Stimulated activated CD4-positive, alpha-beta T cell treated with anti-CD3 and anti-CD28 coated beads, Interleukin-12 subunit alpha, Interleukin-12 subunit beta, amount 100 ng/mL, for 24 hours (primary cell): Measurements from ENCODE around the gene PIK3R2.
"Not testable (repeated sequence)": the region's sequence is repeated elsewhere in the genome, so short reads cannot be mapped to it uniquely, and the experiment has no call there.

Experiments used
- DNase-seq, 2 experiments: peaks; one replicate each; pipeline ENCODE4 v3.0.0-alpha.2; 2020; ENCODE audit warnings: low read depth in 2 of 2

The PIK3R2 gene

GRCh38 chr19:18203863-18204393 is 51.0 kb downstream of the PIK3R2 start, which contains the start of gene RAB3A:
RAB3A (minus strand) TSS chr19:18204042; CDS start chr19:18202740, 1,302 bp downstream.
- peak; percentile 99 to 100 for DNase-seq

- DNase-seq = peak in 1 of 2 experiments; percentile 9
These were observed 51.6 kb downstream of the PIK3R2 start for GRCh38 chr19:18204394-18205199.

- DNase-seq = no peak
These were observed 52.4 kb downstream of the PIK3R2 start for GRCh38 chr19:18205200-18205892.

- DNase-seq = no peak
These were observed 53.1 kb downstream of the PIK3R2 start for GRCh38 chr19:18206018-18206417.

GRCh38 chr19:18208098-18208951 is 55.4 kb downstream of the PIK3R2 start:
- peak; percentile 41 to 42 for DNase-seq

GRCh38 chr19:18209912-18210311 is 56.9 kb downstream of the PIK3R2 start:
- DNase-seq = not testable (repeated sequence)

- no peak for DNase-seq
These were observed 58.7 kb downstream of the PIK3R2 start for GRCh38 chr19:18211683-18212082.

GRCh38 chr19:18214779-18215433 is 61.9 kb downstream of the PIK3R2 start:
- no peak for DNase-seq

GRCh38 chr19:18216789-18217188 is 63.8 kb downstream of the PIK3R2 start:
- DNase-seq = no peak

- DNase-seq = no peak
These were observed 65.2 kb downstream of the PIK3R2 start for GRCh38 chr19:18218159-18218558.

GRCh38 chr19:18218600-18218999 is 65.6 kb downstream of the PIK3R2 start:
- DNase-seq = no peak
